H7 (cell line): ENCODE data around the gene ORM1. TPM values are rescaled to one million over a fixed set of nuclear protein-coding genes. Genes with fewer than 3 reads are reported as not detected.
A peak's percentile ranks its signal among the peaks of the same experiment; 100 is the strongest.
"Not testable (repeated sequence)": the region's sequence is repeated elsewhere in the genome, so short reads cannot be mapped to it uniquely, and the experiment has no call there.

Source experiments
- DNase-seq: peaks from one replicate; pipeline ENCODE4 v3.0.0; 2012
- H3K27me3 ChIP-seq: 2 replicates; pipeline ENCODE4 v1.6.0; 2011; ENCODE audit warnings: mild to moderate bottlenecking, low read length; ENCODE audit not compliant: control insufficient read depth, insufficient read depth
- H3K36me3 ChIP-seq: replicated peaks from 2 replicates; pipeline ENCODE4 v1.5.1; 2011; ENCODE audit warnings: low read length; ENCODE audit not compliant: control insufficient read depth, insufficient read depth
- H3K4me3 ChIP-seq: 2 replicates; pipeline ENCODE4 v1.5.1; 2011; ENCODE audit warnings: low read depth, mild to moderate bottlenecking, control low read depth, low read length, moderate library complexity; ENCODE audit not compliant: insufficient read depth
- total RNA-seq: library from RNA; depleted of rRNA; stranded (reverse); fragments of >200 nt; shearing (Covaris generic); gene quantifications from 2 replicates; pipeline ENCODE4 v1.2.3, GENCODE V29; 2014

ORM1 gene
- total RNA-seq, 1 experiment from 2014 or later = not detected

GRCh38 chr9:114310471-114311450, 12.1 kb upstream of the ORM1 start:
- DNase-seq = no peak
- Histone ChIP-seq H3K4me3 (no peak overlapping the region), H3K36me3 (peaks cover 2% of the 10 kb centered on the region), H3K27me3 (no peaks in the 10 kb centered on the region)

GRCh38 chr9:114311571-114312512, 11.1 kb upstream of the ORM1 start:
- Histone ChIP-seq H3K36me3 (peaks cover 1% of the 10 kb centered on the region), H3K27me3 (no peaks in the 10 kb centered on the region), H3K4me3 (no peak overlapping the region)
- peak; percentile 43 for DNase-seq

GRCh38 chr9:114312513-114312875, 10.4 kb upstream of the ORM1 start:
- Histone ChIP-seq H3K36me3 (no peaks in the 10 kb centered on the region; the same call in none of the 2 replicates), H3K4me3 (no peak overlapping the region), H3K27me3 (no peaks in the 10 kb centered on the region)
- peak; percentile 17 for DNase-seq

GRCh38 chr9:114313186-114313585, 9.7 kb upstream of the ORM1 start:
- no peak for DNase-seq

GRCh38 chr9:114314256-114314867, 8.5 kb upstream of the ORM1 start:
- no peaks in the 10 kb centered on the region for H3K27me3 ChIP-seq
- H3K36me3 ChIP-seq = no peaks in the 10 kb centered on the region; the same call in 1 of the 2 replicates
- no peak for DNase-seq
- H3K4me3 ChIP-seq = no peak overlapping the region

More at GRCh38 chr9:114313186-114313585, 9.7 kb upstream of the ORM1 start:
- Histone ChIP-seq H3K27me3 (no peaks in the 10 kb centered on the region), H3K36me3 (no peaks in the 10 kb centered on the region; the same call in none of the 2 replicates), H3K4me3 (no peak overlapping the region)

- DNase-seq = peak; percentile 10
- H3K27me3 ChIP-seq = no peaks in the 10 kb centered on the region
- no peak overlapping the region for H3K4me3 ChIP-seq
- H3K36me3 ChIP-seq = no peaks in the 10 kb centered on the region
Measured at GRCh38 chr9:114314881-114315722, 7.8 kb upstream of the ORM1 start.

GRCh38 chr9:114315723-114316363, 7.1 kb upstream of the ORM1 start:
- no peak for DNase-seq
- Histone ChIP-seq H3K36me3 (no peaks in the 10 kb centered on the region), H3K27me3 (no peaks in the 10 kb centered on the region), H3K4me3 (no peak overlapping the region)

- Histone ChIP-seq H3K27me3 (no peaks in the 10 kb centered on the region), H3K4me3 (no peak overlapping the region), H3K36me3 (no peaks in the 10 kb centered on the region)
- peak; percentile 24 for DNase-seq
Measured at GRCh38 chr9:114316605-114317230, 6.2 kb upstream of the ORM1 start.

- Histone ChIP-seq H3K36me3 (no peaks in the 10 kb centered on the region), H3K4me3 (no peak overlapping the region), H3K27me3 (no peaks in the 10 kb centered on the region)
- peak; percentile 17 for DNase-seq
Measured at GRCh38 chr9:114317665-114318357, 5.1 kb upstream of the ORM1 start.

GRCh38 chr9:114318416-114318815, 4.5 kb upstream of the ORM1 start:
- no peak for DNase-seq
- H3K36me3 ChIP-seq = no peaks in the 10 kb centered on the region
- no peaks in the 10 kb centered on the region for H3K27me3 ChIP-seq
- no peak overlapping the region for H3K4me3 ChIP-seq

GRCh38 chr9:114319147-114319546, 3.8 kb upstream of the ORM1 start:
- no peak for DNase-seq
- Histone ChIP-seq H3K4me3 (no peak overlapping the region), H3K27me3 (no peaks in the 10 kb centered on the region), H3K36me3 (no peaks in the 10 kb centered on the region)

- not testable (repeated sequence) for H3K36me3 ChIP-seq, DNase-seq, H3K4me3 ChIP-seq, H3K27me3 ChIP-seq
Measured at GRCh38 chr9:114320710-114321109, 2.2 kb upstream of the ORM1 start.
